Fibroblast of lung (primary cell): ENCODE measurements around the gene DHRS12.

ENCODE experiments used
- CTCF ChIP-seq, 2 donors: IDR thresholded peaks in 1 of 2; conservative IDR thresholded peaks in 1 of 2; 1 replicate in 1 of 2; 2 replicates in 1 of 2; pipeline ENCODE4 v1.5.1; 2011 to 2012; ENCODE audit warnings: low read length in 2 of 2, control low read depth in 1 of 2, inconsistent platforms in 1 of 2, low read depth in 1 of 2, mild to moderate bottlenecking in 1 of 2
- EZH2 ChIP-seq: IDR thresholded peaks from 2 replicates; pipeline ENCODE4 v1.5.1; 2012; ENCODE audit warnings: low read length, control low read depth, mild to moderate bottlenecking; ENCODE audit errors: missing control alignments

GRCh38 chr13:51773515-51773914 is 30.4 kb downstream of the DHRS12 start:
- TF ChIP-seq CTCF (conservative IDR thresholded peaks at IDR 0.05 in 1 of 2, IDR thresholded peaks at IDR 0.05 in 1 of 2; ENCODE audit: low read depth in 1 of 2, low read length in 2 of 2), result no peak
- no peak for TF ChIP-seq EZH2
